Liver (tissue), 3 donors: ENCODE results near the gene ELK3.

Experiments
- EGR1 ChIP-seq, 2 donors: IDR thresholded peaks; 2 replicates each; pipeline ENCODE4 v1.6.1; 2016 to 2018; ENCODE audit warnings: antibody characterized with exemption in 2 of 2, low read depth in 2 of 2
- HNF4G ChIP-seq: IDR thresholded peaks from 2 replicates; pipeline ENCODE4 v1.6.1; 2016; ENCODE audit warnings: antibody characterized with exemption
- JUND ChIP-seq, 2 donors: IDR thresholded peaks; 2 replicates each; pipeline ENCODE4 v1.6.1; 2016; ENCODE audit warnings: antibody characterized with exemption in 2 of 2
- NR2F2 ChIP-seq: IDR thresholded peaks from 2 replicates; pipeline ENCODE4 v1.6.1; 2016; ENCODE audit warnings: antibody characterized with exemption
- RAD21 ChIP-seq, 2 donors: IDR thresholded peaks; 2 replicates each; pipeline ENCODE4 v1.6.1; 2016; ENCODE audit warnings: antibody characterized with exemption in 2 of 2, mild to moderate bottlenecking in 2 of 2
- TAF1 ChIP-seq: conservative IDR thresholded peaks from 2 replicates; pipeline ENCODE4 v1.6.1; 2016; ENCODE audit warnings: antibody characterized with exemption, mild to moderate bottlenecking
- YY1 ChIP-seq: IDR thresholded peaks from 2 replicates; pipeline ENCODE4 v1.6.1; 2016; ENCODE audit warnings: antibody characterized with exemption, mild to moderate bottlenecking
- TF ChIP-seq, protein P1 (sequence below): fragments of 150-350 bp; IDR thresholded peaks from 2 replicates; pipeline ENCODE4 v1.5.1; 2017; ENCODE audit warnings: improper control_type of control experiment, low read depth, low read length; ENCODE audit not compliant: missing input control
- TF ChIP-seq, protein P2 (sequence below): IDR thresholded peaks from 2 replicates; pipeline ENCODE4 v1.6.1; 2016; ENCODE audit warnings: antibody characterized with exemption, mild to moderate bottlenecking
- TF ChIP-seq, protein P3 (sequence below): IDR thresholded peaks from 2 replicates; pipeline ENCODE4 v1.6.1; 2016; ENCODE audit warnings: antibody characterized with exemption
- TF ChIP-seq, protein P4 (sequence below): IDR thresholded peaks from 2 replicates; pipeline ENCODE4 v1.6.1; 2016; ENCODE audit warnings: antibody characterized with exemption
- TF ChIP-seq, protein P5 (sequence below): IDR thresholded peaks from 2 replicates; pipeline ENCODE4 v1.6.1; 2016; ENCODE audit warnings: antibody characterized with exemption
- donor health status: healthy.
- donor health status: healthy.

DNA sequence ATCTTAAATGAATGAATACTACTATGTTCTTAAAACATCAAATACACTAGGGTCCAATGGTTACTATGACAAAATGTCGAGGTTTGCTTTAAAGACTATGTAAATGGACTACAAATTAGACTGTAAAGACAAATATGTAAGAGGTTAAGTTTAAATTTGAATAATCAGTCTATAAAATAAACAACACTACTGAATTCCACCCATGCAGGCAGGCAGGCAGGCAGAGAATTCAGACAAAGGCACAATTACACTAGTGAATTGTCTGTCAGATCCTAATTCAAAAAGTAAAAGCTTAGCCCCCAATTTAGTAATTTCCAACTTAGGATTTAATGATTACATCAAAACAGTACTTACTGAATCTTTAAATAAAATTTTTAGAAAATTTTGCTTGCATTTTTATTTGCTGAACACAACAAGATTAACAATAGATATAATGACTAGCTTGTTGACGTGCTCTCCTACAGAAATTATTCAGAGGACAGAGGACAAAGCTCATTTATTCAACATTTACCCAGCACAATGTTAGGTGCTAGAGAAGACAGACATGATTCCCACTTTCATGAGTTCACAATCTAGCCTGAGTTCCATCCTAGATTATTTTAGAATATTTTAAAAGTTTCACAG lies 108.6 kb downstream of the ELK3 start:
- no peak for TF ChIP-seq TAF1
- TF ChIP-seq, protein P1, sequence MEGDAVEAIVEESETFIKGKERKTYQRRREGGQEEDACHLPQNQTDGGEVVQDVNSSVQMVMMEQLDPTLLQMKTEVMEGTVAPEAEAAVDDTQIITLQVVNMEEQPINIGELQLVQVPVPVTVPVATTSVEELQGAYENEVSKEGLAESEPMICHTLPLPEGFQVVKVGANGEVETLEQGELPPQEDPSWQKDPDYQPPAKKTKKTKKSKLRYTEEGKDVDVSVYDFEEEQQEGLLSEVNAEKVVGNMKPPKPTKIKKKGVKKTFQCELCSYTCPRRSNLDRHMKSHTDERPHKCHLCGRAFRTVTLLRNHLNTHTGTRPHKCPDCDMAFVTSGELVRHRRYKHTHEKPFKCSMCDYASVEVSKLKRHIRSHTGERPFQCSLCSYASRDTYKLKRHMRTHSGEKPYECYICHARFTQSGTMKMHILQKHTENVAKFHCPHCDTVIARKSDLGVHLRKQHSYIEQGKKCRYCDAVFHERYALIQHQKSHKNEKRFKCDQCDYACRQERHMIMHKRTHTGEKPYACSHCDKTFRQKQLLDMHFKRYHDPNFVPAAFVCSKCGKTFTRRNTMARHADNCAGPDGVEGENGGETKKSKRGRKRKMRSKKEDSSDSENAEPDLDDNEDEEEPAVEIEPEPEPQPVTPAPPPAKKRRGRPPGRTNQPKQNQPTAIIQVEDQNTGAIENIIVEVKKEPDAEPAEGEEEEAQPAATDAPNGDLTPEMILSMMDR, result no peak
- no peak for TF ChIP-seq RAD21 (IDR thresholded peaks at IDR 0.05)
- TF ChIP-seq, protein P2, sequence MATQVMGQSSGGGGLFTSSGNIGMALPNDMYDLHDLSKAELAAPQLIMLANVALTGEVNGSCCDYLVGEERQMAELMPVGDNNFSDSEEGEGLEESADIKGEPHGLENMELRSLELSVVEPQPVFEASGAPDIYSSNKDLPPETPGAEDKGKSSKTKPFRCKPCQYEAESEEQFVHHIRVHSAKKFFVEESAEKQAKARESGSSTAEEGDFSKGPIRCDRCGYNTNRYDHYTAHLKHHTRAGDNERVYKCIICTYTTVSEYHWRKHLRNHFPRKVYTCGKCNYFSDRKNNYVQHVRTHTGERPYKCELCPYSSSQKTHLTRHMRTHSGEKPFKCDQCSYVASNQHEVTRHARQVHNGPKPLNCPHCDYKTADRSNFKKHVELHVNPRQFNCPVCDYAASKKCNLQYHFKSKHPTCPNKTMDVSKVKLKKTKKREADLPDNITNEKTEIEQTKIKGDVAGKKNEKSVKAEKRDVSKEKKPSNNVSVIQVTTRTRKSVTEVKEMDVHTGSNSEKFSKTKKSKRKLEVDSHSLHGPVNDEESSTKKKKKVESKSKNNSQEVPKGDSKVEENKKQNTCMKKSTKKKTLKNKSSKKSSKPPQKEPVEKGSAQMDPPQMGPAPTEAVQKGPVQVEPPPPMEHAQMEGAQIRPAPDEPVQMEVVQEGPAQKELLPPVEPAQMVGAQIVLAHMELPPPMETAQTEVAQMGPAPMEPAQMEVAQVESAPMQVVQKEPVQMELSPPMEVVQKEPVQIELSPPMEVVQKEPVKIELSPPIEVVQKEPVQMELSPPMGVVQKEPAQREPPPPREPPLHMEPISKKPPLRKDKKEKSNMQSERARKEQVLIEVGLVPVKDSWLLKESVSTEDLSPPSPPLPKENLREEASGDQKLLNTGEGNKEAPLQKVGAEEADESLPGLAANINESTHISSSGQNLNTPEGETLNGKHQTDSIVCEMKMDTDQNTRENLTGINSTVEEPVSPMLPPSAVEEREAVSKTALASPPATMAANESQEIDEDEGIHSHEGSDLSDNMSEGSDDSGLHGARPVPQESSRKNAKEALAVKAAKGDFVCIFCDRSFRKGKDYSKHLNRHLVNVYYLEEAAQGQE, result no peak
- TF ChIP-seq JUND (IDR thresholded peaks at IDR 0.05), result no peak
- TF ChIP-seq, protein P3, sequence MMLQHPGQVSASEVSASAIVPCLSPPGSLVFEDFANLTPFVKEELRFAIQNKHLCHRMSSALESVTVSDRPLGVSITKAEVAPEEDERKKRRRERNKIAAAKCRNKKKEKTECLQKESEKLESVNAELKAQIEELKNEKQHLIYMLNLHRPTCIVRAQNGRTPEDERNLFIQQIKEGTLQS, result no peak
- no peak for TF ChIP-seq EGR1 (IDR thresholded peaks at IDR 0.05; ENCODE audit: low read depth in 2 of 2)
- TF ChIP-seq, protein P4, sequence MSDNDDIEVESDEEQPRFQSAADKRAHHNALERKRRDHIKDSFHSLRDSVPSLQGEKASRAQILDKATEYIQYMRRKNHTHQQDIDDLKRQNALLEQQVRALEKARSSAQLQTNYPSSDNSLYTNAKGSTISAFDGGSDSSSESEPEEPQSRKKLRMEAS, result no peak
- no peak for TF ChIP-seq YY1
- TF ChIP-seq NR2F2, result no peak
- TF ChIP-seq, protein P5, sequence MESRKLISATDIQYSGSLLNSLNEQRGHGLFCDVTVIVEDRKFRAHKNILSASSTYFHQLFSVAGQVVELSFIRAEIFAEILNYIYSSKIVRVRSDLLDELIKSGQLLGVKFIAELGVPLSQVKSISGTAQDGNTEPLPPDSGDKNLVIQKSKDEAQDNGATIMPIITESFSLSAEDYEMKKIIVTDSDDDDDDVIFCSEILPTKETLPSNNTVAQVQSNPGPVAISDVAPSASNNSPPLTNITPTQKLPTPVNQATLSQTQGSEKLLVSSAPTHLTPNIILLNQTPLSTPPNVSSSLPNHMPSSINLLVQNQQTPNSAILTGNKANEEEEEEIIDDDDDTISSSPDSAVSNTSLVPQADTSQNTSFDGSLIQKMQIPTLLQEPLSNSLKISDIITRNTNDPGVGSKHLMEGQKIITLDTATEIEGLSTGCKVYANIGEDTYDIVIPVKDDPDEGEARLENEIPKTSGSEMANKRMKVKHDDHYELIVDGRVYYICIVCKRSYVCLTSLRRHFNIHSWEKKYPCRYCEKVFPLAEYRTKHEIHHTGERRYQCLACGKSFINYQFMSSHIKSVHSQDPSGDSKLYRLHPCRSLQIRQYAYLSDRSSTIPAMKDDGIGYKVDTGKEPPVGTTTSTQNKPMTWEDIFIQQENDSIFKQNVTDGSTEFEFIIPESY, result no peak
- TF ChIP-seq HNF4G, result no peak
